Gastrocnemius medialis (tissue), 4 donors: ENCODE data around the gene PCDH1.

ENCODE experiments used
- POLR2A ChIP-seq, 2 donors: fragments of 450-650 bp; IDR thresholded peaks; one replicate each; pipeline ENCODE4 v1.6.1; 2017; ENCODE audit warnings: antibody characterized with exemption in 2 of 2, mild to moderate bottlenecking in 2 of 2, moderate library complexity in 2 of 2
- TF ChIP-seq, protein P1 (sequence below), 5 experiments: fragments of 450-650 bp in 3 of 5; fragments of 200-600 bp in 2 of 5; sonication (generic) in 2 of 5; IDR thresholded peaks in 4 of 5; conservative IDR thresholded peaks in 1 of 5; 1 replicate in 4 of 5; 2 replicates in 1 of 5; pipeline ENCODE4 v1.5.1; 2016 to 2019; ENCODE audit warnings: antibody characterized with exemption in 5 of 5, mild to moderate bottlenecking in 3 of 5, moderate library complexity in 3 of 5

DNA sequence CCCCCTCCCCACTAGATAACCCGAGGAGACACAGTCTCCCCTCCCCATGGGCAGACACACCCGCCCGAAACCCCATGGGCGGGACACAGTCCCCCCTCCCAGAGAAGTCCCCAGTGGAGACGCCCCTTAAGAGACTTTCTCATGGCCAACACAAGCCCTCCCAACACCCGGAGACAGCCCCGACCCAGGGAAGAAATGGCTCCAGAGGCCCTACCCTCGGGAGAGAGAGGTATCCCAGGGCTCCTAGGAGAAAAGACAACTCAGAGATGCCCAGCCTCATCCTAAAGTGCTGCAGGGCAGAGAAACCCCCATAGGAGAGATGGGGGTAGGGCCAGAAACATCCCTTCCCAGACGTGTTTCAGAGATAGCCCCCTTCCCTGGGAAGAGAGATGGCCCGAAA, 27.4 kb downstream of the PCDH1 start:
- TF ChIP-seq, protein P1, sequence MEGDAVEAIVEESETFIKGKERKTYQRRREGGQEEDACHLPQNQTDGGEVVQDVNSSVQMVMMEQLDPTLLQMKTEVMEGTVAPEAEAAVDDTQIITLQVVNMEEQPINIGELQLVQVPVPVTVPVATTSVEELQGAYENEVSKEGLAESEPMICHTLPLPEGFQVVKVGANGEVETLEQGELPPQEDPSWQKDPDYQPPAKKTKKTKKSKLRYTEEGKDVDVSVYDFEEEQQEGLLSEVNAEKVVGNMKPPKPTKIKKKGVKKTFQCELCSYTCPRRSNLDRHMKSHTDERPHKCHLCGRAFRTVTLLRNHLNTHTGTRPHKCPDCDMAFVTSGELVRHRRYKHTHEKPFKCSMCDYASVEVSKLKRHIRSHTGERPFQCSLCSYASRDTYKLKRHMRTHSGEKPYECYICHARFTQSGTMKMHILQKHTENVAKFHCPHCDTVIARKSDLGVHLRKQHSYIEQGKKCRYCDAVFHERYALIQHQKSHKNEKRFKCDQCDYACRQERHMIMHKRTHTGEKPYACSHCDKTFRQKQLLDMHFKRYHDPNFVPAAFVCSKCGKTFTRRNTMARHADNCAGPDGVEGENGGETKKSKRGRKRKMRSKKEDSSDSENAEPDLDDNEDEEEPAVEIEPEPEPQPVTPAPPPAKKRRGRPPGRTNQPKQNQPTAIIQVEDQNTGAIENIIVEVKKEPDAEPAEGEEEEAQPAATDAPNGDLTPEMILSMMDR (IDR thresholded peaks at IDR 0.05 in 4 of 5, conservative IDR thresholded peaks at IDR 0.05 in 1 of 5) = no peak
- no peak for TF ChIP-seq POLR2A (IDR thresholded peaks at IDR 0.05)
